HG03378 (cell line): Measurements from ENCODE around the gene CWC22.
A peak's percentile ranks its signal among the peaks of the same experiment; 100 is the strongest.
"Not testable (repeated sequence)": the region's sequence is repeated elsewhere in the genome, so short reads cannot be mapped to it uniquely, and the experiment has no call there.

Experiments
- ATAC-seq: cut with Tn5 transposase; IDR thresholded peaks from one replicate; pipeline ENCODE4 v1.9.1; 2021; ENCODE audit warnings: mild to moderate bottlenecking, moderate library complexity; ENCODE audit not compliant: unreplicated experiment

Gene CWC22

GRCh38 chr2:180003559-180003958 lies 3.5 kb downstream of the CWC22 start:
- no peak for ATAC-seq

- ATAC-seq = no peak
These were observed 4.0 kb downstream of the CWC22 start for GRCh38 chr2:180003073-180003472.

- no peak for ATAC-seq
These were observed 4.8 kb downstream of the CWC22 start for GRCh38 chr2:180002198-180002770.

- no peak for ATAC-seq
These were observed 5.4 kb downstream of the CWC22 start for GRCh38 chr2:180001726-180002125.

- ATAC-seq = peak; percentile 51
These were observed 6.7 kb downstream of the CWC22 start for GRCh38 chr2:180000434-180000833.

GRCh38 chr2:179999000-179999399 lies 8.1 kb downstream of the CWC22 start:
- no peak for ATAC-seq

GRCh38 chr2:179995741-179996515 lies 11.2 kb downstream of the CWC22 start:
- ATAC-seq = peak; percentile 48

- no peak for ATAC-seq
These were observed 15.8 kb downstream of the CWC22 start for GRCh38 chr2:179991344-179991743.

GRCh38 chr2:179990676-179991317 lies 16.3 kb downstream of the CWC22 start:
- no peak for ATAC-seq

- ATAC-seq = no peak
These were observed 19.2 kb downstream of the CWC22 start for GRCh38 chr2:179987916-179988315.

- peak; percentile 94 for ATAC-seq
These were observed 21.8 kb downstream of the CWC22 start for GRCh38 chr2:179985163-179985820.

- no peak for ATAC-seq
These were observed 23.7 kb downstream of the CWC22 start for GRCh38 chr2:179983250-179983932.

GRCh38 chr2:179981085-179981484 lies 26.0 kb downstream of the CWC22 start:
- ATAC-seq = no peak

GRCh38 chr2:179974761-179975160 lies 32.3 kb downstream of the CWC22 start:
- no peak for ATAC-seq

GRCh38 chr2:179966778-179967394 lies 40.2 kb downstream of the CWC22 start:
- ATAC-seq = no peak

GRCh38 chr2:179965291-179966258 lies 41.5 kb downstream of the CWC22 start:
- ATAC-seq = no peak

GRCh38 chr2:179963626-179964025 lies 43.5 kb downstream of the CWC22 start:
- ATAC-seq = no peak

- ATAC-seq = not testable (repeated sequence)
These were observed 48.8 kb downstream of the CWC22 start for GRCh38 chr2:179958251-179958650.

- no peak for ATAC-seq
These were observed 53.1 kb downstream of the CWC22 start for GRCh38 chr2:179954026-179954425.
